Naive thymus-derived CD4-positive, alpha-beta T cell (primary cell): Measurements from ENCODE around the gene MARCHF10. TPM values are rescaled to one million over a fixed set of nuclear protein-coding genes. Genes with fewer than 3 reads are reported as not detected.

Experiments used
- ATAC-seq: fragments of 150-1000 bp; cut with Tn5 transposase; 2 replicates; pipeline ENCODE4 v1.10.0; 2021; ENCODE audit warnings: mild to moderate bottlenecking, moderate library complexity
- CTCF ChIA-PET: fragments of 350-600 bp; sonication (Branson Sonifier 250); formaldehyde crosslinking; loops from one replicate; lab custom pipeline; 2021; ENCODE audit warnings: antibody characterized with exemption; lab: Charles Lee
- POLR2A ChIA-PET: fragments of 350-600 bp; sonication (Branson Sonifier 250); formaldehyde crosslinking; loops from one replicate; lab custom pipeline; 2021; ENCODE audit warnings: antibody characterized with exemption, inconsistent platforms; lab: Charles Lee
- DNase-seq, 9 donors: peaks; one replicate each; pipeline versions ENCODE4 v3.0.0 to v3.0.0-alpha.2; 2020 to 2022; ENCODE audit warnings: mixed read lengths in 1 of 9
- H3K27ac ChIP-seq: one replicate; pipeline ENCODE4 v1.7.0; 2013; ENCODE audit warnings: mild to moderate bottlenecking, low read depth, low read length, moderate library complexity
- H3K27me3 ChIP-seq, 2 donors: one replicate each; pipeline ENCODE4 v1.7.0; 2013; ENCODE audit warnings: low read length in 2 of 2, mild to moderate bottlenecking in 2 of 2, moderate library complexity in 2 of 2; ENCODE audit not compliant: control insufficient read depth in 2 of 2, insufficient read depth in 2 of 2
- H3K36me3 ChIP-seq, 3 experiments: 1 replicate in 2 of 3; 2 replicates in 1 of 3; pipeline ENCODE4 v1.7.0; 2013; ENCODE audit warnings: low read length in 3 of 3, mild to moderate bottlenecking in 3 of 3, moderate library complexity in 1 of 3; ENCODE audit not compliant: insufficient read depth in 3 of 3, control insufficient read depth in 2 of 3
- H3K4me1 ChIP-seq, 2 donors: one replicate each; pipeline ENCODE4 v1.7.0; 2013; ENCODE audit warnings: low read length in 2 of 2, mild to moderate bottlenecking in 2 of 2, moderate library complexity in 1 of 2; ENCODE audit not compliant: control insufficient read depth in 2 of 2, insufficient read depth in 2 of 2
- H3K4me3 ChIP-seq: 2 replicates; pipeline ENCODE4 v1.7.0; 2013; ENCODE audit warnings: mild to moderate bottlenecking, low read length
- H3K9me3 ChIP-seq, 3 experiments: 1 replicate in 2 of 3; 2 replicates in 1 of 3; pipeline ENCODE4 v1.7.0; 2013; ENCODE audit warnings: low read length in 3 of 3; ENCODE audit not compliant: control insufficient read depth in 2 of 3
- H3K27ac Mint-ChIP-seq, 9 donors: one replicate each; pipeline ENCODE4 v1.8.0; 2020 to 2022; ENCODE audit warnings: mixed read lengths in 9 of 9, mild to moderate bottlenecking in 8 of 9, moderate library complexity in 5 of 9, inconsistent platforms in 2 of 9
- H3K27me3 Mint-ChIP-seq, 5 donors: one replicate each; pipeline ENCODE4 v1.8.0; 2021 to 2022; ENCODE audit warnings: mixed read lengths in 5 of 5, mild to moderate bottlenecking in 1 of 5
- H3K36me3 Mint-ChIP-seq, 5 donors: one replicate each; pipeline ENCODE4 v1.8.0; 2020 to 2022; ENCODE audit warnings: mixed read lengths in 5 of 5, mild to moderate bottlenecking in 3 of 5, inconsistent platforms in 1 of 5
- H3K4me1 Mint-ChIP-seq, 7 donors: one replicate each; pipeline ENCODE4 v1.8.0; 2020 to 2022; ENCODE audit warnings: mixed read lengths in 7 of 7, mild to moderate bottlenecking in 3 of 7, inconsistent platforms in 1 of 7
- H3K4me3 Mint-ChIP-seq, 10 donors: one replicate each; pipeline ENCODE4 v1.8.0; 2020 to 2022; ENCODE audit warnings: mild to moderate bottlenecking in 10 of 10, mixed read lengths in 10 of 10, moderate library complexity in 6 of 10, inconsistent platforms in 2 of 10
- H3K9me3 Mint-ChIP-seq, 11 donors: one replicate each; pipeline ENCODE4 v1.8.0; 2020 to 2022; ENCODE audit warnings: mixed read lengths in 11 of 11, mild to moderate bottlenecking in 4 of 11, inconsistent platforms in 1 of 11, moderate library complexity in 1 of 11
- intact Hi-C, 2 donors: fragments of 100-400 bp; cut with micrococcal nuclease; formaldehyde crosslinking; loops; one replicate each; pipeline ENCODE4 v1.15.1; 2023
- polyA plus RNA-seq, 2 donors: library from polyadenylated mRNA; unstranded; fragments of 300-500 nt; fragmentation: Illumina TruSeq; gene quantifications; one replicate each; pipeline ENCODE4 v1.2.3, GENCODE V29; 2021
- total RNA-seq, 6 experiments: library from RNA in 5 of 6; stranded (reverse) in 5 of 6; gene quantifications; 1 replicate in 5 of 6; 2 replicates in 1 of 6; pipeline ENCODE4 v1.2.3 and lab custom pipeline; 2021 to 2026

The MARCHF10 gene
- total and polyA plus RNA-seq, 7 experiments from 2014 or later: 0.13 to 0.43 (median 0.29) TPM; not detected in 4

- no peak overlapping the region for H3K4me3 Mint-ChIP-seq
- peaks cover 0 to 3% (median 0%) of the 10 kb centered on the region in 11 donors for H3K9me3 Mint-ChIP-seq
- intact Hi-C loops: no loop called here
- peaks cover 0 to 8% (median 5%) of the 10 kb centered on the region in 7 donors for H3K4me1 Mint-ChIP-seq
- Histone ChIP-seq H3K4me1 (no peaks in the 10 kb centered on the region), H3K36me3 (no peaks in the 10 kb centered on the region), H3K9me3 (no peaks in the 10 kb centered on the region), H3K4me3 (no peak overlapping the region), H3K27ac (no peak overlapping the region), H3K27me3 (no peaks in the 10 kb centered on the region)
- H3K36me3 Mint-ChIP-seq: peaks cover 0 to 4% (median 0%) of the 10 kb centered on the region in 5 donors
- no peak overlapping the region for H3K27ac Mint-ChIP-seq
- POLR2A ChIA-PET: no interaction called here
- ATAC-seq (no peak), DNase-seq (no peak)
- peaks cover 12 to 21% (median 16%) of the 10 kb centered on the region in 5 donors for H3K27me3 Mint-ChIP-seq
- CTCF ChIA-PET: no interaction called here
These were observed 13.3 kb upstream of the MARCHF10 start for GRCh38 chr17:62821189-62822079.

- Histone ChIP-seq H3K9me3 (no peaks in the 10 kb centered on the region), H3K4me3 (no peak overlapping the region), H3K27me3 (no peaks in the 10 kb centered on the region), H3K36me3 (no peaks in the 10 kb centered on the region), H3K4me1 (no peaks in the 10 kb centered on the region), H3K27ac (no peak overlapping the region)
- peaks cover 0 to 8% (median 5%) of the 10 kb centered on the region in 7 donors for H3K4me1 Mint-ChIP-seq
- intact Hi-C loops: no loop called here
- ATAC-seq (peak; percentile 40), DNase-seq (no peak)
- H3K9me3 Mint-ChIP-seq: peaks cover 0 to 6% (median 0%) of the 10 kb centered on the region in 11 donors
- ChIA-PET CTCF (no interaction called here), POLR2A (no interaction called here)
- H3K4me3 Mint-ChIP-seq: no peak overlapping the region
- peaks cover 12 to 26% (median 16%) of the 10 kb centered on the region in 5 donors for H3K27me3 Mint-ChIP-seq
- peaks cover 0 to 4% (median 0%) of the 10 kb centered on the region in 5 donors for H3K36me3 Mint-ChIP-seq
- no peak overlapping the region for H3K27ac Mint-ChIP-seq
These were observed 11.6 kb upstream of the MARCHF10 start for GRCh38 chr17:62819511-62820221.

GRCh38 chr17:62818526-62818925 is 10.4 kb upstream of the MARCHF10 start:
- POLR2A ChIA-PET: no interaction called here
- no peaks in the 10 kb centered on the region for H3K9me3 ChIP-seq
- DNase-seq (no peak), ATAC-seq (no peak)
- Mint-ChIP-seq H3K27ac (no peak overlapping the region), H3K4me1 (peaks cover 0 to 8% (median 5%) of the 10 kb centered on the region in 7 donors), H3K9me3 (peaks cover 0 to 16% (median 7%) of the 10 kb centered on the region in 11 donors), H3K27me3 (peaks cover 10 to 35% (median 16%) of the 10 kb centered on the region in 5 donors), H3K36me3 (peaks cover 0 to 4% (median 0%) of the 10 kb centered on the region in 5 donors), H3K4me3 (no peak overlapping the region)
- no peak overlapping the region for H3K27ac ChIP-seq
- no peak overlapping the region for H3K4me3 ChIP-seq
- CTCF ChIA-PET: no interaction called here
- no peaks in the 10 kb centered on the region for H3K36me3 ChIP-seq
- no peaks in the 10 kb centered on the region for H3K27me3 ChIP-seq
- H3K4me1 ChIP-seq: no peaks in the 10 kb centered on the region
- intact Hi-C loops: no loop called here

GRCh38 chr17:62816282-62816839 is 8.2 kb upstream of the MARCHF10 start:
- H3K9me3 ChIP-seq: no peaks in the 10 kb centered on the region
- peaks cover 0 to 19% (median 8%) of the 10 kb centered on the region in 11 donors for H3K9me3 Mint-ChIP-seq
- no peak for DNase-seq
- no peaks in the 10 kb centered on the region for H3K27me3 ChIP-seq
- H3K4me1 Mint-ChIP-seq: peaks cover 0 to 8% (median 5%) of the 10 kb centered on the region in 7 donors
- no peak for ATAC-seq
- intact Hi-C loops: no loop called here
- H3K4me3 ChIP-seq: no peak overlapping the region
- ChIA-PET POLR2A (no interaction called here), CTCF (no interaction called here)
- no peaks in the 10 kb centered on the region for H3K4me1 ChIP-seq
- H3K4me3 Mint-ChIP-seq: no peak overlapping the region
- no peaks in the 10 kb centered on the region for H3K36me3 ChIP-seq
- H3K36me3 Mint-ChIP-seq: peaks cover 0 to 4% (median 0%) of the 10 kb centered on the region in 5 donors
- no peak overlapping the region for H3K27ac Mint-ChIP-seq
- no peak overlapping the region for H3K27ac ChIP-seq
- H3K27me3 Mint-ChIP-seq: peaks cover 12 to 38% (median 15%) of the 10 kb centered on the region in 5 donors

- no peaks in the 10 kb centered on the region for H3K36me3 ChIP-seq
- no peaks in the 10 kb centered on the region for H3K27me3 ChIP-seq
- DNase-seq (no peak), ATAC-seq (no peak)
- peak overlapping the region in 1 of 9 donors; percentile 20 for H3K27ac Mint-ChIP-seq
- no peaks in the 10 kb centered on the region for H3K9me3 ChIP-seq
- H3K36me3 Mint-ChIP-seq: peaks cover 0 to 4% (median 0%) of the 10 kb centered on the region in 5 donors
- no peak overlapping the region for H3K4me3 ChIP-seq
- peaks cover 33 to 47% (median 37%) of the 10 kb centered on the region in 5 donors for H3K27me3 Mint-ChIP-seq
- CTCF ChIA-PET: no interaction called here
- POLR2A ChIA-PET: no interaction called here
- peak overlapping the region in 2 of 10 donors; percentile 0 to 36 for H3K4me3 Mint-ChIP-seq
- peaks cover 0 to 10% (median 5%) of the 10 kb centered on the region in 7 donors for H3K4me1 Mint-ChIP-seq
- H3K4me1 ChIP-seq: no peaks in the 10 kb centered on the region
- no peak overlapping the region for H3K27ac ChIP-seq
- H3K9me3 Mint-ChIP-seq: peaks cover 0 to 15% (median 8%) of the 10 kb centered on the region in 11 donors
- intact Hi-C loops: no loop called here
These were observed 1.5 kb upstream of the MARCHF10 start for GRCh38 chr17:62809656-62810055.

- Histone ChIP-seq H3K36me3 (no peaks in the 10 kb centered on the region), H3K9me3 (no peaks in the 10 kb centered on the region), H3K27ac (no peak overlapping the region), H3K4me1 (no peaks in the 10 kb centered on the region), H3K27me3 (no peaks in the 10 kb centered on the region), H3K4me3 (no peak overlapping the region)
- CTCF ChIA-PET: no interaction called here
- intact Hi-C loops: no loop called here
- DNase-seq (no peak), ATAC-seq (no peak)
- H3K4me3 Mint-ChIP-seq: peak overlapping the region in 3 of 10 donors; percentile 4 to 26 (median 5)
- H3K36me3 Mint-ChIP-seq: peaks cover 0 to 4% (median 0%) of the 10 kb centered on the region in 5 donors
- H3K4me1 Mint-ChIP-seq: peaks cover 0 to 10% (median 5%) of the 10 kb centered on the region in 7 donors
- H3K27ac Mint-ChIP-seq: no peak overlapping the region
- POLR2A ChIA-PET: no interaction called here
- peaks cover 41 to 47% (median 43%) of the 10 kb centered on the region in 5 donors for H3K27me3 Mint-ChIP-seq
- H3K9me3 Mint-ChIP-seq: peaks cover 0 to 7% (median 1%) of the 10 kb centered on the region in 11 donors
These were observed 459 bp upstream of the MARCHF10 start for GRCh38 chr17:62808576-62808970.
